Suppressor macrophage treated with lipopolysaccharide for 1 hour (primary cell): Measurements from ENCODE around the gene RAD50.

ENCODE experiments used
- DNase-seq, 3 donors: peaks; one replicate each; pipeline ENCODE4 v3.0.0-alpha.2; 2020 to 2022

RAD50 gene

GRCh38 chr5:132637241-132637640 is 80.5 kb downstream of the RAD50 start:
- DNase-seq: no peak

- DNase-seq: no peak
Measured at GRCh38 chr5:132639706-132640130, 82.9 kb downstream of the RAD50 start.

GRCh38 chr5:132640613-132641012 is 83.8 kb downstream of the RAD50 start:
- DNase-seq: no peak

- DNase-seq: peak; percentile 20 to 43 (median 35)
Measured at GRCh38 chr5:132641241-132641723, 84.5 kb downstream of the RAD50 start.

GRCh38 chr5:132641841-132642240 is 85.1 kb downstream of the RAD50 start:
- DNase-seq: no peak

DNA sequence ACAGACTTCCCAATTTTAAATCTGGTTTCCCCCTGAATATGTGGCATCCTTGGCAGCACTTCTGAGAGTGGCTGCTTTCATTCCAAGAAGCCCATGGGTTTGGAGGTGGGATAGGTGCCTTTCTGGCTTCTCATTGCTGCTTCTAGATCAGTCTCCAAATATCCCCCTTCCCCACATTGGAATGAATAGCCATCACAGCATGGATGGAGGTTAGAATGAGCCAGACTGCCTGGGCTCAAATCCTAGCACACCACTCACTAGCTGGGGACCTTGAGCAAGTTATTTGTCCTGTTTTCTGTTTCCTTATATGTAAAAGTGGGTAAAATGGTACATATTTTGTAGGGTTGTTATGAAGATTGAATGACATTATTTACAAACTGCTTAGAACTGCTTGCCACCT is 87.4 kb downstream of the RAD50 start:
- no peak for DNase-seq

DNA sequence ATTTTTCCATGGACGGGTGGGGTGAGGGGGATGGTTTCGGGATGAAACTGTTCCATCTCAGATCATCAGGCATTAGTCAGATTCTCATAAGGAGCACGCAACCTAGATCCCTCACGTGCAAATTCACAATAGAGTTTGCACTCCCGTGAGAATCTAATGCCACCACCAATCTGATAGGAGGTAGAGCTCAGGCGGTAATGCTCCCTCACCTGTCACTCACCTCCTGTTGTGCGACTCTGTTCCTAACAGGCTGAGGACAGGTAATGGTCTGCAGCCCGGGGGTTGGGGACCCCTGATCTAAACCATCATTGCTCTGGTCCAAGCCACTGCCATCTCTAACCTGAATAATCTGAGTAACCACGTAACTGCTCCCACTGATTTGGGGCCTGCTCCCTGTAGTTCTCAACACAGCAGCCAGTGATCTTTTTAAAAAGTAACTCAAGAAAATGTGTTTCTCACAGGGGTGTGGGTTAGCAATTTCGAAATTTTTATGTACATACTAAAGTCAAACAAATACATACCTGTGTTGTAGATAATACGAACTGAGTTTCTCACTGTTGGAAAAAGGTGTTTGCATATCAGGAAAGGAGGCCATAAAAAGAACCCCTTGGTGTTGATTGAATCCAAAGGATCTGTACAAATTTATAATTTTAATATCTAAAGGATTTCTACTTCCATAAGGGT is 89.9 kb downstream of the RAD50 start:
- no peak for DNase-seq

DNA sequence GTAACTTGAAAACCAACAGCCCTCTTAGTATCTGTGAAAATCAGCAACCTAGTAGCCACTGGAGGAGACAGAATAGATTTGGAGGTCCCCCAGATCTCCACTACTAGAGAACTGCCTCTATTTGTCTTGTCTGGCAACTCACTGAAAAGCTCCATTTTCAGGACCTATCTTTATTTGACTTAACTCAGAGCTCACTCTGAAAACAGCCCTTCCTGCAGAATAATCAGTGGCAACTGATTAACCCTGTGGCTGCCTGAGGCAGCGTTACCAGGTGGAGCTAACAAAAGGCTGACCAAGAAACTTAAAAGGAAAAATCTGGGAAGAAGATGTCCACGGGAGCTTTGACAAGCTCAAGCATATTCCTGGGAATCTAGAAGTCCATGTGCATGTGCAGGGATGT is 90.7 kb downstream of the RAD50 start:
- DNase-seq: no peak

GRCh38 chr5:132648355-132648754 is 91.6 kb downstream of the RAD50 start:
- no peak for DNase-seq

- no peak for DNase-seq
Measured at GRCh38 chr5:132651838-132652469, 95.2 kb downstream of the RAD50 start.

DNA sequence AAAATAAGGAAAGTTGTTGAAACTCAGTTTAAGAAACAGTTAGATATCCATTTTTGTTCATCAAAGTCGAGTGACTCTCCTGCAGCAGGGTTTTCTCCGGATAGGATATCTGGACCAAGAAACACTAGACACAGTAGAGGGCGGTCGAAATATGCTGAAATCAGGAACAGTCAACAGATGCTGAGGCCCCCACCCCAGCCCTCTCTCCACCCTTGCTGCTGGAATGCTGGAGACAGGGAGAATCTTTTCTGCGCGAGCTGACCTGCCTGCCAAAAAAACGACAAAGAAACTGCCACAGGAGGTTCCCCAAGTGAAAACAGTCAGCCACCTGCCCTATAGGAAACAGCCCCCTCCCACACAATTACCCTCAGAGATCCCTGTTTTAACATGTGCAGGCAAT is 96.9 kb downstream of the RAD50 start:
- DNase-seq: no peak

- DNase-seq: peak; percentile 56 to 79 (median 70)
Measured at GRCh38 chr5:132655821-132656773, 99.3 kb downstream of the RAD50 start.

- DNase-seq: peak in 1 of 3 donors; percentile 21
Measured at GRCh38 chr5:132656774-132657355, 100.1 kb downstream of the RAD50 start.

DNA sequence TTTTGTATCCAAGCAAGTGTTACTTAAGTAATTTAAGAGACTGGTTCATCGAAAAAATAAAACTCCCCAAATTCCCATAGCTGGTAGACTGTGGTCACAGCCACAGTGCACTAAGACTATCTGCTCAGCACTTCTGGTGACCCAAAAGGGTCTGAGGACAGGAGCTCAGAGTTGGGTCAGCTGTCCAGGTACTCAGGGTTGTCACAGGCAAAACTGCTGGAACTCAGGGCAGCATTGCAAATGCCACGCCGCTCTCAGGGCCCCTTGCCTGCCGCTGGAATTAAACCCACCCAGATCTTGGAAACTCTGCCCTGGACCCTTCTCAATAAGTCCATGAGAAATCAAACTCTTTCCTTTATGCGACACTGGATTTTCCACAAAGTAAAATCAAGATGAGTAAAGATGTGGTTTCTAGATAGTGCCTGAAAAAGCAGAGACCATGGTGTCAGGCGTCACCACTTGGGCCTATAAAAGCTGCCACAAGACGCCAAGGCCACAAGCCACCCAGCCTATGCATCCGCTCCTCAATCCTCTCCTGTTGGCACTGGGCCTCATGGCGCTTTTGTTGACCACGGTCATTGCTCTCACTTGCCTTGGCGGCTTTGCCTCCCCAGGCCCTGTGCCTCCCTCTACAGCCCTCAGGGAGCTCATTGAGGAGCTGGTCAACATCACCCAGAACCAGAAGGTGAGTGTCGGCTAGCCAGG is 101.1 kb downstream of the RAD50 start, which contains the start of gene IL13:
Gene IL13, plus strand, starts transcription at position 498 of the 705 bp plus-strand sequence. Its CDS starts 14 bp downstream, at position 512.
- no peak for DNase-seq

GRCh38 chr5:132658381-132659302 is 101.9 kb downstream of the RAD50 start:
- no peak for DNase-seq

DNA sequence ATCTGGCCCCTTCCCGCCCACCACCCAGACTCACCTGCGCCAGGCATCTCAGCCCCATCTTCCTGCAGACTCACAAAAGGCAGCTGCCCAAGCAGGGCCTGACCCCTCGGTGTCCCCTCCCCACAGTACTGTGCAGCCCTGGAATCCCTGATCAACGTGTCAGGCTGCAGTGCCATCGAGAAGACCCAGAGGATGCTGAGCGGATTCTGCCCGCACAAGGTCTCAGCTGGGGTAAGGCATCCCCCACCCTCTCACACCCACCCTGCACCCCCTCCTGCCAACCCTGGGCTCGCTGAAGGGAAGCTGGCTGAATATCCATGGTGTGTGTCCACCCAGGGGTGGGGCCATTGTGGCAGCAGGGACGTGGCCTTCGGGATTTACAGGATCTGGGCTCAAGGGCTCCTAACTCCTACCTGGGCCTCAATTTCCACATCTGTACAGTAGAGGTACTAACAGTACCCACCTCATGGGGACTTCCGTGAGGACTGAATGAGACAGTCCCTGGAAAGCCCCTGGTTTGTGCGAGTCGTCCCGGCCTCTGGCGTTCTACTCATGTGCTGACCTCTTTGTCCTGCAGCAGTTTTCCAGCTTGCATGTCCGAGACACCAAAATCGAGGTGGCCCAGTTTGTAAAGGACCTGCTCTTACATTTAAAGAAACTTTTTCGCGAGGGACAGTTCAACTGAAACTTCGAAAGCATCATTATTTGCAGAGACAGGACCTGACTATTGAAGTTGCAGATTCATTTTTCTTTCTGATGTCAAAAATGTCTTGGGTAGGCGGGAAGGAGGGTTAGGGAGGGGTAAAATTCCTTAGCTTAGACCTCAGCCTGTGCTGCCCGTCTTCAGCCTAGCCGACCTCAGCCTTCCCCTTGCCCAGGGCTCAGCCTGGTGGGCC is 103.1 kb downstream of the RAD50 start:
- peak; percentile 23 to 52 (median 36) for DNase-seq

DNA sequence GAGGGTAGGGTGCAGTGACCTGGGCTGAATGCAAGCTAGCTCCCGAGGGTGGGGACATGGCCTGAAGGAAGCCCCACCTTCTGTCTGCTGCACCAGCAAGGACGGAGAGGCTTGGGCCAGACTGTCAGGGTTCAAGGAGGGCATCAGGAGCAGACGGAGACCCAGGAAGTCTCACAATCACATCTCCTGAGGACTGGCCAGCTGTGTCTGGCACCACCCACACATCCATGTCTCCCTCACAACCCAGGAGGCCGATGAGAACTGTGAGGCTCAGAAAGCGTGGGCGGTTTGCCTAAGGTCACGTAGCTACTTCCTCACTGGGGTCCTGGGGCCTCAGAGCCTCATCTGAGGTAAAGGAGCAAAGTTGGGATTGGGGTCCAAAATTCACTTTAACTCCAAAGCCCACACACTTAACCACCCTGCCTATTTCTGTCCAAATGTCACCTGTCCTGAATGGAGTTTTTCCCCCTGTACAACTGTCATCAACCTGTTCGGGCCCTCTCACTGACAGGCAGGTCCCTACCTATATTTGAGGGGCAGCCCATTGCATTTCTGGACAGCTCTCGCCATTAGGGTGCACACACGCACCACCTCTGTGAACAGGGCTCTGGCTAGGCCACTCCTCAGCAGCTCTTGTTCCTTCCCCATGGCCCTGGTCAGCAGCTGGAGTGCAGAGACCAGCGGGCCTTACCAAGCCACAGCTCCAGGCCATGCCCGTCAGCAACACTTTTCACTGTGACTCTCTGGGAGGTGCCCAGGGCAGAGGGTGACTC is 104.6 kb downstream of the RAD50 start:
- peak; percentile 42 to 65 (median 54) for DNase-seq

DNA sequence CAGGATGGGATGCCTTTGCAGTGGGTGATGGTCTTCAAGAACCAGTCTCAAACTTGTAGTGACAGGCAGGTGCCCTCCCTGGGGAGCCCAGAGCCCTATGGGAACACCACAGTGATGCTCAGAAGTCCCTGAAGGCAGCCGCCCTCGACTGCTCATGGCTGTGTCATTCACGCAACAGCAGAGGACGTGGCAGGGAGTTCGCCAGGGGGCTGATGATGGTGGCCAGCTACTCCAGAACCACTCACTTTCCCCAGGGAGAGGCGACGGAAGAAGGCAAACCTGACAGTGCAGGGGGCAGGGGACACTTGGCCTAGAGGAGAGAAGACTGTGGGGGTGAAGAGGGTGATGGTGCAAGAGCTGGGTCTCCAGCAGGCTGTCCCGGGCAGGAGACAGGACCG is 105.2 kb downstream of the RAD50 start:
- no peak for DNase-seq
